AG09319 (cell line): Measurements from ENCODE around the gene BRCA1.

Experiments
- DNase-seq: peaks from one replicate; pipeline ENCODE4 v3.0.0-alpha.2; 2010; ENCODE audit warnings: low read depth; ENCODE audit errors: extremely low read depth
- TF ChIP-seq, protein P1 (sequence below): IDR thresholded peaks from 2 replicates; pipeline ENCODE4 v1.5.1; 2011; ENCODE audit warnings: low read depth, mild to moderate bottlenecking, inconsistent platforms, low read length, moderate library complexity

BRCA1 gene

GRCh38 chr17:43016216-43016615 lies 108.9 kb downstream of the BRCA1 start:
- DNase-seq = no peak
- TF ChIP-seq, protein P1, sequence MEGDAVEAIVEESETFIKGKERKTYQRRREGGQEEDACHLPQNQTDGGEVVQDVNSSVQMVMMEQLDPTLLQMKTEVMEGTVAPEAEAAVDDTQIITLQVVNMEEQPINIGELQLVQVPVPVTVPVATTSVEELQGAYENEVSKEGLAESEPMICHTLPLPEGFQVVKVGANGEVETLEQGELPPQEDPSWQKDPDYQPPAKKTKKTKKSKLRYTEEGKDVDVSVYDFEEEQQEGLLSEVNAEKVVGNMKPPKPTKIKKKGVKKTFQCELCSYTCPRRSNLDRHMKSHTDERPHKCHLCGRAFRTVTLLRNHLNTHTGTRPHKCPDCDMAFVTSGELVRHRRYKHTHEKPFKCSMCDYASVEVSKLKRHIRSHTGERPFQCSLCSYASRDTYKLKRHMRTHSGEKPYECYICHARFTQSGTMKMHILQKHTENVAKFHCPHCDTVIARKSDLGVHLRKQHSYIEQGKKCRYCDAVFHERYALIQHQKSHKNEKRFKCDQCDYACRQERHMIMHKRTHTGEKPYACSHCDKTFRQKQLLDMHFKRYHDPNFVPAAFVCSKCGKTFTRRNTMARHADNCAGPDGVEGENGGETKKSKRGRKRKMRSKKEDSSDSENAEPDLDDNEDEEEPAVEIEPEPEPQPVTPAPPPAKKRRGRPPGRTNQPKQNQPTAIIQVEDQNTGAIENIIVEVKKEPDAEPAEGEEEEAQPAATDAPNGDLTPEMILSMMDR = no peak

- no peak for DNase-seq
- TF ChIP-seq, protein P1 = no peak
Measured at GRCh38 chr17:43015579-43015978, 109.6 kb downstream of the BRCA1 start.

DNA sequence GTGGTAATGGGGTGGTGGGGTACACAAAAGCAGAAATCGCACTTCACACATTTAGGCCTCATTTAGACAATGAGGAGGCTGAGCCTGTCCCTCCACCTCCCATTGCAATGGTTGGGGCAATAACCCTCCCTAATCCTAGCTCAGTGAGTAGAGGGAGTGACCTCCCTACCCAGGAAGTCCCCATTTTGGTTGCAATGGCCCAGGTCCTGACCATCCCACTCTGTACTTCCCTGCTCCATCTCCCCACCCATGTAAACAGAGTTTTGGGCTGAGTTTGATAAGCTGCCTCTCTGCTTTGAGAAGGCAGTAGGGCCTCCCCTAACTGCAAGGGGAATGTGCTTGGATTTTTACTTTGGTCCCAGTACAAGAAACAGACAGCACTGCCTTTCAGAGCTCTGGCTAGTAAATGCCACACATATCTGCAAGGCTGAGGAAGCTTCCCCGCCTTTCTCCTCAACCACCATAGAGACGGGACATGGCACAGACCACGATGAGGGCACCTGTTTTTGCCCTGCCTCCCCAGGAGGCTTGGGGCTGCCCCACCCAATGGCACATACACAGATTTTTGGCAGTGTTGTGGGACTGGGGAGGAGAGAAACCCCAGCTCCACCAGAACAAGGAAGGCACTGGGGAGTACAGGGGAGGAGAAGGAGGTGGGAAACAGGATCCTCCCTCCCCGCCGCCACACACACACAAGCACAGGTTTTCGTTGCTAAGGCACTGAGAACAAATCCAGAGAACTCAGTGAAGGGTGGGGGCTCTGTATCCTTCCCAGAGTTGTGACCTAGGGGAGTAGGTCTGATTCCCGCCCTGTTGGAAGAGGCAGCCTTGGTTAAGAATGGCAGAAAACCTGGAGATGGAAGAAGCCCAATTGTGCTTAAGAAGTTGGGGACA lies 110.3 kb downstream of the BRCA1 start:
- TF ChIP-seq, protein P1 = no peak
- DNase-seq = no peak

DNA sequence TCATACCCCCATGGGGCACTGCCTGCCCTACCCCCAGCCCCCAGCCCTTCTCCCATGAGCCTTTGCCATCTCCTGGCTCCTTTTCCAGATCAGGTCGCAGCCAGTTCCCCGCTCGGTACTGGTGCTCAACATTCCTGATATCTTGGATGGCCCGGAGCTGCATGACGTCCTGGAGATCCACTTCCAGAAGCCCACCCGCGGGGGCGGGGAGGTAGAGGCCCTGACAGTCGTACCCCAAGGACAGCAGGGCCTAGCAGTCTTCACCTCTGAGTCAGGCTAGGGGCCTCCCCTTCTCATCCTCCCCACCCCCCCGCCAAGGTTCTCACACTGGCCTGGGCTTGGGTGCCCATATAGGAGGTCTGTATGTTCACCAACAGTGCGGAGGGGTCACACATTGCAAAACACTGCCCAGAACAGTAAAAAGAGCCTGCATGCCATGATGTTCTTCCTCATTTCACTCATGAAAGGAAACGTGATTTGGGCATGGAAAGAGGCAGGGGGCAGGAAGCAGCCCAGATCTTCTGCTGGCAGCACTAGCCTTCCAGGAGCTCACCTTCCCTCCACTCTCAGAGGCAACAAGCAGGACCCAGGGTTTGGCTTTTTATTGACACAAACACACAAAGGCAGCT lies 111.0 kb downstream of the BRCA1 start:
- TF ChIP-seq, protein P1 = no peak
- no peak for DNase-seq

DNA sequence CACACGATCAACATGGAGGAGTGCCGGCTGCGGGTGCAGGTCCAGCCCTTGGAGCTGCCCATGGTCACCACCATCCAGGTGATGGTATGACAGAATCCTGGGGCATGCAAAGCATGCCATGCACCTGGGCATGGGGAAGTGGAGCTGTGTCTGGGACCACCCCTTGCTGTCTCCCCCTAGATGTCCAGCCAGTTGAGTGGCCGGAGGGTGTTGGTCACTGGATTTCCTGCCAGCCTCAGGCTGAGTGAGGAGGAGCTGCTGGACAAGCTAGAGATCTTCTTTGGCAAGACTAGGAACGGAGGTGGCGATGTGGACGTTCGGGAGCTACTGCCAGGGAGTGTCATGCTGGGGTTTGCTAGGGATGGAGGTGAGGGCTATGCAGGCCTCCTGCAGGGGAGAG lies 111.9 kb downstream of the BRCA1 start:
- no peak for DNase-seq
- TF ChIP-seq, protein P1 = no peak

DNA sequence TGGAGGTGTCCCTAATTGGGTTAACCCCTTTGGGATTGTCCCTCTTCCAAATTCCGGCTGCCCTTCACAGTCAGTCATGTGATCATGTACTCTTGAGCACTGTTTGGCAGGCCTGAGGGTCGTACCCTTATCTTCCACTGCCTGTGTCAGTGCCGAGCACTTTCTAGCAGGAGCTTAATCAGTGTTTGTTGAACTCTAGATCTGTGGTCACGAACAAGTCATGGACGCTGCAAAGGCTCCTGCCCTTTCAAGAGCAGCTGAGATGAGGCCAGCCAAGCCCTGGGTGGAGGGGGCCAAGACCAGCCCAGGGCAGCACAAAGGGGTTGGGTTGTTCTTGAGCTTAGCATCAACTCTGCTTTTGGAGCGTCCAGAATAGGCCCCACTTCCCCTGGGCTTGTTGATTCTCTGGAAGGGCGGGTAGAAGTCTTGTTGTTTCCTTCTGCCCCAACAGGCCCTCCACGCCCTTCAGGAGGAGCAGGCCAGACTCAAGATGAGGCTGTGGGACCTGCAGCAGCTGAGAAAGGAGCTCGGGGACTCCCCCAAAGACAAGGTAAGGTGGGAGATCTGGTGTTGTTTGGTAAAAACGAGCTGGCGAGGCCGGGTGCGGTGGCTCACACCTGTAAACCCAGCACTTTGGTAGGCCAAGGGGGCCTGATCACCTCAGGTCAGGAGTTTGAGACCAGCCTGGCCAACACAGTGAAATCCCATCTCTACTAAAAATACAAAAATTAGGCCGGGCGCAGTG lies 113.3 kb downstream of the BRCA1 start:
- DNase-seq = no peak
- TF ChIP-seq, protein P1 = no peak
